HG03575 (cell line): ENCODE measurements around the gene TMC3.
"Not testable (repeated sequence)": the region's sequence is repeated elsewhere in the genome, so short reads cannot be mapped to it uniquely, and the experiment has no call there.

Experiments used
- ATAC-seq: cut with Tn5 transposase; IDR thresholded peaks from one replicate; pipeline ENCODE4 v1.9.1; 2021; ENCODE audit not compliant: unreplicated experiment, insufficient number of reproducible peaks, low FRiP score; ENCODE audit errors: extremely low read depth

Gene TMC3

DNA sequence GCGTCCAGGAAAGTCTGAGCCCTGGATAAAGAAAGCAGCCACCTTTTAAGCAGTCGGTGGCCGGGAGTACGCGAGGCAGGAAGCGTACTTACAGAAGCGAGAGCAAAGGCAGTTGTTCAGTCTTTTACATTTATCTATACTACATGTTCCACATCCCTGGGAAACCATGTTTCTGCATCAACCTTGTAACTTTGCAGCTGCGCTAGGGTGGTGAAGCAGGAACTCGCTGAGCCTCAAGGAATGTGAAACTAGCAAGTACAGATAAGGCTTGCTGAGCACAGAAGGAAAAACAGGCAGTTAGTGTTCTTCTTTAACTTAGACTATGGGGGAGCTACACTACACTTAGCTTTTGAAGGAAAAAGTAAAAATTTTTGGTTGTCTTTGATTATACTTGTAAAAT is 42.9 kb downstream of the TMC3 start:
- ATAC-seq, result not testable (repeated sequence)

DNA sequence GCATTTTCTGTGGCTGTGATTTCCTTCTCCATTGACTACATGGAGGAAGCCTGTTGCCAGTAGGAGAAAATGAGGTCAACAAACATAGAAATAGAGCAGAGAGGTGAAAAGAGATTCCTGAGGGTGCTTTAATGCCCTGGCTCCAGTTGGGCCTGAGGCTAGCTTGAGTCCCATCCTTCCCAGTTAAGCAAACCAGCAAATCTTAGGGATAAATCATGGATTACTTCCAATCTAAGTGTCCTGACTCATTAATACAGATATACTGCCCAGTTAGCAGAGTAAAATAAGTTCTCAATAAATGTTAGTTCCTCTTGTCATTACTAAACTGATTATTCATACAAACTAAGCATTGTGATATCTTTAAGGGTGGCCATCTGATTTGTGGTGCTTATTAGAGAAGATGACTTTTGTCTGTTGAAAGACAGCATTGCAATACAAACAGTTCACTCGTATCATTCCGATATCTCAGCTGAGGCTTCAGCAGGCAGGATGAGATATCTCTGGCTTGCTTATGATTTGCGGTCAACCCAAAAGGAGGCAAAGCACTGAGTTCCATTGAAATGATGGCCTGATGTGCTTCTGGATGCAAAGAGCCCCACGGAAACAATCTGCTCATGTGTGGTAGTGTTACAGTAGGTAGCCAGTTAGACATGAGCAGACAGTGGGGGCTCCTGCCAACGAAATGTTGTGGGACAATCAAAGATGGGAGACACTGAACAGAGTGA is 43.5 kb downstream of the TMC3 start:
- ATAC-seq, result no peak

DNA sequence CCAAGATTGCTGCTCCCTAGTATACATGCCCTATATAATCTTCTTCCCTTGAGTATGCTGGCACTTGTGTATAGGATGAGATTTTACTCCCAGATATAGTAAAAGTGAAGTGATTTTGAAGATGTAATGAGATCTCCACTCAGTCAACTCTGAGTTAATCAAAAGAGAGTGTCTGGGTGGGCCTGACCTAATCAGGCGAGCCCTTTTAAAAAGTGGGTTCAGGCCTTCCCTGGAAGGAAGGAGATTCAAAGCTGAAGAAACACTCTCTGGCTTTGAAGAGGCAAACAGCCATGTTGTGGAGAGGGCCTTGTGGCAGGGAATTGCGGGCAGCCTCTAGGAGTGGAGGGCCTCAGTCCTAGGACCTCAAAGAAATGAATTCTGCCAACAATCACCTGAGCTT is 44.6 kb downstream of the TMC3 start:
- no peak for ATAC-seq

DNA sequence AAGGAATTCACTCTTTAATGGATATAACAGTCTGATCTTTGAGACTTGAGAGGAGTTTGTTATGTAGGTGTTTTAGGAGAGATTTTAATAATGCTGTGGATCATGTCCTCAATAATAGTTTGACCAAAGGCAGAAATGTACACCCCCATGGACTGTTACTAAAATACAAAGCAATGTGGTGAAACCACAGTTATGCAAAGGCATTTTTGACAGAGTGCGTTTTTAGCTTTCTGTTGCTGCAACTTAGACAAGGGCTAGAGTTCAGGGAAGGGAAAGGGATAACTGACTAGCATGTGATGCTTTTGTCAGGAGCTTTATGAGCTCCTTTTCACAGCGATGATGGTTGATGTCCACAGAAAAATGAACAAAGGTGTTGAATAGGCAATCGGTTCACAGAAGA is 46.5 kb downstream of the TMC3 start:
- ATAC-seq, result no peak

DNA sequence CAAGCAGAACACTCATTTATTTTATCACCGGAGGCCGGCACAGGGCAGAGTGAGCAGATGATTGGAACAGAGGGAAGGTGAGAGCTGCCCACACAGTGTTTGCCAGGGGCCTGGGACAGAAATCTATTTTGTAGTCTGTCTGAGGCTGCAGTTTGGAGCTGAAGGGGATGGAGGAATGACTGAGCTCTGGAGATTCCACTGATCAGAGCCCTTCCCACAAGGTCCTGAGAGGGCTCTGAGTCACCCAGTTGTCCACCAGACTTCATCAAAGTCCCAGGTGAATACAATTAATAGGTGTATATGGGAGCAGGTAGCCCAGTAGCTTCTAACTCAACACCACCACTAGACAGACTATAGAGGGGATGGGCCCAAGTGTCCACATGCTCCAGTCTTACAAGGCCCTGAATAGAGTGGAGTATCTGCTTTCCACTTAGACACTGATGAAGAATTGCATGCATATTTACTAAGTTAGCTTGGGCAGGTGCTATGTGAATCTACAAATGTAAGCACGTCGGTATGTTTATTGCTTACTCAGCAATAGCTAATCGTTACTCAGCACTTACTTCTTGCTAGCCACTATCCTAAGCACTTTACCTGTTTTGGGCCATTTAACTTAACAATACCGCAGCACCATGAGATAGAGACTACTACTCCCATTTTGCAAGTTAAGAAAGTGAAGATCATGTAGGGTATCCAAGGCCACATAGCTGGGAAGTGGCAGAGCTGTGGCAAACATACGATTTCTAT is 47.4 kb downstream of the TMC3 start:
- no peak for ATAC-seq

DNA sequence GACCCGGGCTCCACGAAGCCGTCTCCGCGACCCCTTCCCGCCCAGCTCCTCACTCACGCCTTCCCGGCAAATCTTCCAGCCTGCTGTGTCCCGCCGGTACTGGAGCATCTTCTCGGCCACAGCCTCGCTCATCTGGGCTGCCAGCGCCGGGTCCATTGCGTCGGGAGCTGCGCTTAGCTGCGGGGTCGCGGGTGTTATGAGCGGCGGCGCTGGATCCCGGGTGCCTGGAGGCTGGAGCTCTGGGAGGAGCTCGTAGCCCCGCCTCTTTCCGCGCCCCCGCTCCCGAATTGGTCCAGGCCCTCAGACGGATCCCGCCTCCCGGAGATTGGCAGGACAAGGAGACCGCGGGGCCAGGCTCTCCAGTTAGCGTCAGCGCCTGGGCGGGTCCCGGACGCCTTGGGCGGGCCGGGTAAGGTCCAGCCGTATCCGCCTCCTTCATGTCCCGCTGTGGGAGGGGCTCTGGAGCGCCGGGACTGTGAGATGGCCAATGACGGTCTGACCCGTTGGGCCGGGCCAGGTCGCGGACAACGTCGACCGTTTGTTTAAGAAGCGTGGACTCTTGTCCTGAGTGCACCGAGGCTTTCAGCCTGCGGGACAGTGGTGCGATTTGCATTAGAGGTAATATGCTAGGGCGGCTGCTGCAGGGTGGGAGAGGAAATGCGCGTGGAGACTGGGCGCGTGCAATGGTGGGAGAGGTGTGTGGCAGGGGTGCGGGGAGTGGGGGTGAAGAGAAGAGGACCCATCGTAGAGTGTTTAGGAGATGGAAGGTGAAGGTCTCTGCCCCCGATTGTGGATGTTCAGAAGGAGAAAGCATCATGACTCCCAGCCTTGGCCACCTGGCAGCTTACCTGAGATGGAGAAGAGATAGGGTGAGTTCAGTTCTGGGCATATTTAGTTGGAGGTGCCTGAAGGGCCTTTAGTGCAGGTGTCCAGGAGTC is 49.8 kb downstream of the TMC3 start, which contains the start of gene STARD5:
TSS of gene STARD5 (minus strand) at position 198 of the 938 bp plus-strand sequence. CDS start at position 156, 42 bp downstream.
- ATAC-seq, result peak; percentile 89

DNA sequence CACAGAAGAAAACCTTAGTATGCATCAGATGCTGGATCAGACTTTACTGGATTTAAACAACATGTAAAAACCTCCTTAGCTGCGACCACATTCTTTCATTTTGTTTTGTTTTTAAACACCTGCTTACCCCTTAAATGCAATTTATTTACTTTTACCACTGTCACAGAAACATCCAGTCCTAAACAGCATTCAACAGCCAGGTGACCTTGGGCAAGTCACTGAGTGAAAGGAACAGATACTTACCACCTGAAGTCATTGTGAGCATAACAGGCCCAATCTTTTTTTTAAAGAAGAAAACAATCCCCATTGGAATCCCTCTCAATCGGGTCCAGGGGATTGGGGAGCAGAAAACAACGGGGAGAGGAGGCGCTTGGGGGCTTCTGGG is 50.5 kb downstream of the TMC3 start:
- no peak for ATAC-seq

DNA sequence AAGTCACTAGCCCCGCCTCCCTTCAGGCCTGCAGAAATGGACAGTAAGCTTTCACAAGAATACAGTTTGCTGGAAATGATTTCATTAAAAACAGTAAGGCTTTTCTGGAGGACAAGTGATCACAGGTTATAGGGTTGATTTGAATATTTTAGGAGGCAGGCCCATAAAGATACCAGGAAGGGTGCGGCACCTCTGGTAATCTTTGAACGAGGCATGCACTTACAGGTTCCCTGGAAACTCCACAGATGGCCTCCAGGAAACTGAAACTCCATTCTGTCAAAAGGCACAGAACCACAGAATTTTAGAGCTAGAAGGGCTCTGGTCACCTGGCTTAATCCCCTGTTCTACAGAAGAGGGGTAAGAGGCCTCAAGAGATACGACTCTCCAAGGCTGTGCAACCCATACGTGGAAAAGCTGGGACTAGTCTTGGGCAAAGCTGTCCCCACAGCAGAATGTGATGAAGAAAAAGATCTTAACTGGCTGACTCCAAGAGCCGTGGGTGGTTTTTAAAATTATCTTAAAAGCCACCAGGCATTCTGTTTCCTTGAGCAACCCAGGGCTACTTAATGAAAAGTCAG is 51.2 kb downstream of the TMC3 start:
- no peak for ATAC-seq

DNA sequence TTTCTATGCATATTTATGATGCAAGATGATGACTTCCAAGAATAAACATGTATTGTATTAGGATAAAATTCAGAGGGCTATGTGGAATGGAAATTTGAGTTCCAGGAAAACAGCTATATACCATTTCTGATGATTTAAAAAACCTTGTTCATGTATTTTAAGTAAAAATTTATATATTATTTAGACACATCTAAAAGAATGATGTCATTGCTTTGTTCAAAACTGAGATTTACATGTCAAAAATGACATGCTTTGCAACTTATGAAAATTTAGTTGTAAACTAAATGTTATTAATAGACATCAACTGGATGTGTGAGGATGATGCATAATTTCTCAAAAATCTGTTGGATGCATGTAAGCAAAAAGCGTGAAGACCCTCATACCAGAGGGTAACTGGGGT is 52.3 kb downstream of the TMC3 start:
- ATAC-seq, result no peak

DNA sequence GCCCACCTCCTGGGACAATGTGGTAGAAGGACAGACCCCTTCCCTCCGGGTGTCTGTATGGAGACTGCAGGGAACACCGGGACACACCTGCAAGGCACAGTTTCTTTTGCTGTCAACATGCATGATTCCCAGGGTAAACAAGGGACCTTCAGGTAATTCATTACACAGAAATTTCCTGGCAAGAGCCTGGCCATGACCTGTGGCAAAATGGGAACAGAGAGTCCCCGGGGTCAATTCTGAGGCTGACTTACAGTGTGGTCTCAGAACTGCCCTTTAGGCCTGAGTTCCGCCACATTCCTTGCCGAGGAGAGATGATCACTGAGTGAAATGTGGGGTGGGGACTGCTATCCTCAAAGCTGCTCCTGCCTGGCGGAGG is 56.4 kb downstream of the TMC3 start:
- ATAC-seq, result no peak

DNA sequence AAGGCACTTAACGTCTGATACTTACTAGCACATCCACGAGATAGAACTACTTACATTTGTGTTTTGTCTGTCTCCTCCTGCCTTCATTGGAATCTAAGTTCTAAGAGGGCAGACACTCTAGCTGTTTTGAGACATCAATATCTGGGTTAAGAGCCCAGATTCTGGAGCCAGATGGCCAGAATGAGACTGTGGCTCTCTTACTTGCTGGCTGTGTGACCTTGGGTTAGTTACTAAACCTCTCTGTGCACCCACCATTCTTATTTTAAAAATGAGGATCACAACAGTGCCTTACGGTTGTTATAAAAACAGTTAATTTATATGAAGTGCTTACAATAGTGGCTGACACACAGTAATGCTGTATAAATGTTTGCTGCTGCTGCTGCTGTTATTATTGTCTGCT is 57.7 kb downstream of the TMC3 start:
- ATAC-seq, result no peak

DNA sequence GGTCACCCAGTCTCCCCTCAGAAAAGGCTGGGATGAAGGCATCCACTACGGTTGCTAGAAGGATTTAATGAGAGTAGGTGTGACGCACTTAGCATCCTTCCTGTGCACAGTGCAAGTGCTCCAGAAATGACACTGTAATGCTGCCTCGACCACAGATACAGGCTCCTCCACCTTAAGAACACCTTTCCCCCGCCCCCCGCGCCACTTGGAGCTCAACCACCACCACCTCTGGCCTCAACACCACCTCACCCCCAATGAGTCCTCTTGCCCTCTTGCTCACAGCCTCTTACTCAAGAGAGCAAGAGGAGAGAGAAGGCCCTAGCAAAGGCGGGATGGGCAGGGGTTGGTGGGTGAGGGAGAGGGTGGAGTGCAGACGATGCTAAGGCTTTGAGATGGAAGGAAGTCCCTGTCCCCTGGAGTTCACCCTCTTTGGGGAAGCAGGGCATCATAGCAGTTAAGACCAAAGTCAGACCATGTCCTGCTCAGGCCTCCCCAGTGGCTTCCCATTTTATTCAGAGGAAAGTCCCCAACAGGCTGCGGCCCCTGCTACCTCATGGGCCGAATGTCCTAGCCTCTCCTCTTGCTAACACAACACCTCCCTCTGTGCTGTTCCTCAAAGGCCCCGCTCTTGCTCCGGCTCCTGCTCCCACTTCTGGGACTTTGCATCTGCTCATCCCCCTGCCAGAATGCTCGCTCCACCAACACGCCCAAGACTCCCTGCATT is 58.4 kb downstream of the TMC3 start:
- ATAC-seq, result no peak

DNA sequence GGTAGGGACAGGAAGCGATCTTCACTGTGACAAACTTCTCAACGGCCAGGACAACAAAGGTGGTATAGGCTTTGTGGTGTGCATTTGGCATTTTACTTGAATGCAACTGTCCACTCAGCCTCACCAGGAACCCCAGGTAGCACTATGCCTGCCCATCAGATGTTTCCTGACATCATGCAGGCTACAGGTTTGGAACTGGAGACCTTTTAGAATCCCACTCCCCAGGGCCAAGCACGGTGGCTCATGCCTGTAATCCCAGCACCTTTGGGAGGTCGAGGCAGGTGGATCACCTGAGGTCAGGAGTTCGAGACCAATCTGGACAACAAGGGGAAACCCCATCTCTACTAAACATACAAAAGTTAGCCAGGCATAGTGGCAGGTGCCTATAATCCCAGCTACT is 59.6 kb downstream of the TMC3 start:
- no peak for ATAC-seq

DNA sequence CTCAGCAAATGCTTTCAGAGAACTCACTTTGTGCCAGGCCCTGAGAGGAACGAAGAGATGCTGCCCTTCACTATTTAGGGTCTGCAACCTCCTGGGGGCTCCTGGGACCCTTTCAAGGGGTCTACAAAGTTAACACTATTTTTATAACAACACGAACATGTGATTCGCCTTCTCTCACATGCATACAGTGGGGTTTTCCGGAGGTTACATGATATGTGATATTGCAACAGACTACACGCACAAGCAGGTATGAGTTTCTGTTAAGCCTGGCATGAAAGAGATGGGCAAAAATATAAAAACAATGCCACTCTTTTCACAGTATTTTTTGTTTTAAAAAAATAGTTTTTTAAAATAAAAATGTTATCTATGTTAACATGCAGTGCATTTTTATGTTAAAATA is 60.3 kb downstream of the TMC3 start:
- ATAC-seq, result no peak

DNA sequence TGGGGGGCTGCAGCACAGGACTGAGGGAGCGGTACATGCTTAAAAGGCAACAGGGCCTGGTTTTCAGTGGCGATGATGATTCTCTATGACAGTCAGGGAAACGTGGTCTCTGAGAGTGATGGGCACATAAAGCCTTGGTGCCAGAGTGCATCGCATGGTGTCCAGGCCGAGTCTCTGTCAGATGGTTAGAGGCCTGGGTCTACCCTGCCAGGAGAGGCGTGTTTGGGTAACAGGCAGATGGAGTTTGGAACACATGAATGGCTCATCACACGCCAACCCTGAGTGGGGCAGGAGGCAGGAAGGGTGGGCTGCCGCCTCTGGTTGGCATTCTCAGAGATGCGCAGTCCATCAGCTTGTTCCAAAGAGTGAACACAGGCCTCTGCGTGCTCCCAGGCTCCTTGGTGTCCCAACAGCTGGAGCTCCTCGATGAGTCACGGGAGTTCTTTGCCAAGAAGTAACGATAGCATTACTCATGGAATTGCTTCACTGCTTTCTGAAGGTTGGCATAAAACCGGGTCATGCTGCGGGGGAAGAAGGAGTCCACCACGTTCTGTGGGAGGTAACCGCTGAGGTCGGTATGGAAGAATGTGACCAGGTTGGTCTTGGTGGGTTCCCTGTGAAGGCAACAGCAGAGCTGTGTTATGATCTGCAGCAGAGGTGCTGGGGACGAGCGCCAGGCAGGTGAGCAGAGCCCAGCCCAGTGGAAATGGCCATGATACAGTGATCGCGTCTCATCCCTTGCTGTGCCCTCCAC is 61.0 kb downstream of the TMC3 start:
- ATAC-seq, result no peak

DNA sequence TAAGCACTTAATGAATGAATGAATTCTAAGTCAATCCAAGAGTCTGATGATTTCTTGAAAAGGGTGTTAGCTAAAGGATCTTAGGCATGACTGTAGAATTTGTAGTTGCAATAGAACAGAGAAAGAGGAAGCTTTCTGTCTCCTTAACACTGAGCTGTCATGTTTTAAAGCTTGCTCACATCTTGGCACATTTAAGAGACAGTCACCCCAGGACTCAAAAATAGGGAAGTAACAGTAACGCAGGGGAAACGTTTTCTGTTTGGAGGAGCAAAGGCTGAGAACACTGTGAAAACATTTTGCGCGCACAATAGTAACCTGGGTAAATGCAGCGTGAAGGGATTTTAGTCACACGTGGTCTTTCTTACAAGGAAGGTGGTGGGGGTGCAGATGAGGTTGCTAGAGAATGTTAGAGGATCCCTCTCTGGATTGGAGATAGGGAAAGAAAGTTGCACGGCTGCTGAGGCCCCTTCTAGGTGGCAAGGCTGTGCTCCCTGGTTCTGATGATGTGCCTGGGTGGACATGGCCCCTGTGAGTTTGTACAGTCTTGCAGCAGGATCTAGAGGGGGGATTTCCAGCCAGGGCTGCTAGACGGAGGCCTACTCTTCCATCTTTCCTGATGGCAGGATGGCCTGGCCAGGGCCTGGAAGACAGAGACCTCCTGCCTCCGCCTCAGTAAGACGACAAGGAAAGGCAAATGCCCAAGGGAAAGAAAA is 62.1 kb downstream of the TMC3 start:
- ATAC-seq, result no peak

DNA sequence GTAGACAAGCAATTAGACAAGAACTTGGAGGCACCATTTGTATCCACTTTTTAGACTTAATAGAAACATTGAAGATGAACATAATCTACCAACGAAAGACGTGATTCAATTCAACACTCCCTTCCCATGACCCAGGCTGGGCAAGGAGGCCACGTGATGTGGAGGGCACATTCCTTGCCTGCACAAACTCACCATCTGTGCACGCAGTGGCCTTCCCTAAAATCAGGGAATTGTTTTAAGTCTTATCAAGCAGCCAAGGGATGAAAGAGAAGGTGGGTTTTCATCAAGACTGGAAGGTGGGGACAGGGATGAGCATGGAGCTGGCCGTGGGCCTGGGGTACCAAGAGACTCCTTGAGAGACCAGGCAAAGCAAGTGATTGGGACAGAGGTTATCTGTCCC is 63.5 kb downstream of the TMC3 start:
- no peak for ATAC-seq
